Prostate gland (tissue), 2 donors: ENCODE measurements around the gene DDX47. TPM values are rescaled to one million over a fixed set of nuclear protein-coding genes. Genes with fewer than 3 reads are reported as not detected.
"Not testable (repeated sequence)": the region's sequence is repeated elsewhere in the genome, so short reads cannot be mapped to it uniquely, and the experiment has no call there.

ENCODE experiments used
- DNase-seq: peaks from one replicate; pipeline ENCODE4 v3.0.0-alpha.2; 2019; ENCODE audit warnings: low spot score
- H3K27ac ChIP-seq, 2 donors: fragments of 200-600 bp; sonication (generic); 2 replicates each; pipeline ENCODE4 v1.5.1; 2017 to 2019
- H3K27me3 ChIP-seq: fragments of 200-600 bp; sonication (generic); replicated peaks from 2 replicates; pipeline ENCODE4 v1.5.1; 2019; ENCODE audit not compliant: insufficient read depth
- H3K36me3 ChIP-seq, 2 donors: fragments of 200-600 bp; sonication (generic); 1 replicate in 1 of 2; 2 replicates in 1 of 2; pipeline versions ENCODE4 v1.5.1 to v1.8.1; 2017 to 2019
- H3K4me1 ChIP-seq: fragments of 200-600 bp; sonication (generic); replicated peaks from 2 replicates; pipeline ENCODE4 v1.5.1; 2019
- H3K4me3 ChIP-seq, 2 donors: fragments of 200-600 bp; sonication (generic); 2 replicates each; pipeline ENCODE4 v1.5.1; 2017 to 2019
- H3K9me3 ChIP-seq: fragments of 200-600 bp; sonication (generic); 2 replicates; pipeline ENCODE4 v1.5.1; 2017
- CTCF ChIP-seq, 4 experiments: fragments of 200-600 bp in 2 of 4; fragments of 450-650 bp in 2 of 4; sonication (generic) in 2 of 4; IDR thresholded peaks; 1 replicate in 3 of 4; 2 replicates in 1 of 4; pipeline ENCODE4 v1.5.1; 2016 to 2019; ENCODE audit warnings: antibody characterized with exemption in 4 of 4, mild to moderate bottlenecking in 2 of 4, moderate library complexity in 2 of 4
- POLR2A ChIP-seq: fragments of 450-650 bp; IDR thresholded peaks from one replicate; pipeline ENCODE4 v1.6.1; 2016; ENCODE audit warnings: antibody characterized with exemption, mild to moderate bottlenecking
- POLR2AphosphoS5 ChIP-seq: sonication (generic); formaldehyde crosslinking; IDR thresholded peaks from one replicate; pipeline ENCODE4 v1.6.1; 2017; ENCODE audit warnings: antibody characterized with exemption
- WGBS: methylation state at CpG from one replicate; pipeline ENCODE4 v1.1.5; 2018; 5-methylcytosine and 5-hydroxymethylcytosine counted together
- intact Hi-C: fragments of 100-400 bp; cut with DNase I; formaldehyde crosslinking; loops from one replicate; pipeline ENCODE4 v1.14.2; 2022
- total RNA-seq, 2 donors: library from RNA; depleted of rRNA; stranded (reverse); fragments of >200 nt; gene quantifications; one replicate each; pipeline ENCODE4 v1.1.0, GENCODE V29; 2016

The DDX47 gene
- total RNA-seq, 2 donors from 2014 or later: 44.6 to 74.8 TPM

- H3K27me3 ChIP-seq: no peaks in the 10 kb centered on the region
- no peak overlapping the region for H3K4me3 ChIP-seq
- peaks cover 2% of the 10 kb centered on the region for H3K4me1 ChIP-seq
- TF ChIP-seq CTCF (IDR thresholded peaks at IDR 0.05) (no peak), POLR2A (no peak), POLR2AphosphoS5 (peak; percentile 84)
- peak; percentile 63 for DNase-seq
- WGBS: 47% methylated on average over 10 of the region's 10 CpGs
- intact Hi-C loops: no loop called here
- no peaks in the 10 kb centered on the region for H3K9me3 ChIP-seq
- H3K36me3 ChIP-seq: no peaks in the 10 kb centered on the region
- H3K27ac ChIP-seq: peak overlapping the region in 1 of 2 donors; percentile 18
These were observed 59.2 kb downstream of the DDX47 start for GRCh38 chr12:12872139-12872933.

DNA sequence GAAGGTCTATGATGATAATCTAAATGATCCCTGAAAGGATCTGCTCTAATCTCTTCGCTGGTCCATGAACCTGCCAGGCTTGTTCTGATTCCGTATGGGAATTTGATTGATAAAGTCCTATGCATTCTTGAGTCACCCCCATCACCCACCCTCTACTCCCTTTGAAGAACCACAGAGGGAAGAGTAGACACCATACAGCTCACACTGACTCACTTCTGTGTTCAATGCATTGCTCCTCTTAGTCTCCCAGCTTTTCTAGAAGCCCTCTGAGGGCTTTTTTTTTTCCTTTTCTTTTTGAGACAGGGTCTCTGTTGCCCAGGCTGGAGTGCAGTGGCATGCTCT is 59.8 kb downstream of the DDX47 start:
- DNase-seq: no peak
- Histone ChIP-seq H3K4me1 (peaks cover 2% of the 10 kb centered on the region), H3K36me3 (no peaks in the 10 kb centered on the region), H3K9me3 (no peaks in the 10 kb centered on the region), H3K27me3 (no peaks in the 10 kb centered on the region), H3K4me3 (no peak overlapping the region), H3K27ac (no peak overlapping the region)
- intact Hi-C loops: no loop called here
- WGBS: 63% methylated on average over 2 of the region's 2 CpGs
- TF ChIP-seq POLR2AphosphoS5 (no peak), POLR2A (no peak), CTCF (IDR thresholded peaks at IDR 0.05) (no peak)

- Histone ChIP-seq H3K4me3 (no peak overlapping the region), H3K27me3 (no peaks in the 10 kb centered on the region), H3K27ac (no peak overlapping the region), H3K36me3 (no peaks in the 10 kb centered on the region), H3K4me1 (peaks cover 2% of the 10 kb centered on the region), H3K9me3 (no peaks in the 10 kb centered on the region)
- TF ChIP-seq CTCF (IDR thresholded peaks at IDR 0.05): no peak
- no peak for TF ChIP-seq POLR2A
- no peak for TF ChIP-seq POLR2AphosphoS5
- intact Hi-C loops: no loop called here
- DNase-seq: no peak
- WGBS: 91% methylated on average over 1 of the region's 1 CpG
These were observed 60.9 kb downstream of the DDX47 start for GRCh38 chr12:12874029-12874428.

DNA sequence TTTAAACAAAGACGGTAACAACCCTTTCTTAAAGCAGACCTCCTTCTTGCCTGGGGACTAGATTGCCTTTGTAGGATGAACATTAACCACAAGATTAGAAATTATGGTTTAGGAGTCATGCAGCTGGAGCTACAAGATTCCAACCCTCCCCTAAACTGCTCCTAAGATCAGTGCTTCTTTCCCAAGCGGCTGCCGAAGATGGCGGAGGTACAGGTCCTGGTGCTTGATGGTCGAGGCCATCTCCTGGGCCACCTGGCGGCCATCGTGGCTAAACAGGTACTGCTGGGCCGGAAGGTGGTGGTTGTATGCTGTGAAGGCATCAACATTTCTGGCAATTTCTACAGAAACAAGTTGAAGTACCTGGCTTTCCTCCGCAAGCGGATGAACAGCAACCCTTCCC is 62.2 kb downstream of the DDX47 start:
- H3K4me3 ChIP-seq, DNase-seq, H3K27me3 ChIP-seq, H3K36me3 ChIP-seq, H3K9me3 ChIP-seq, intact Hi-C loops, H3K27ac ChIP-seq, H3K4me1 ChIP-seq: not testable (repeated sequence)
- 95% methylated on average over 10 of the region's 10 CpGs for WGBS

DNA sequence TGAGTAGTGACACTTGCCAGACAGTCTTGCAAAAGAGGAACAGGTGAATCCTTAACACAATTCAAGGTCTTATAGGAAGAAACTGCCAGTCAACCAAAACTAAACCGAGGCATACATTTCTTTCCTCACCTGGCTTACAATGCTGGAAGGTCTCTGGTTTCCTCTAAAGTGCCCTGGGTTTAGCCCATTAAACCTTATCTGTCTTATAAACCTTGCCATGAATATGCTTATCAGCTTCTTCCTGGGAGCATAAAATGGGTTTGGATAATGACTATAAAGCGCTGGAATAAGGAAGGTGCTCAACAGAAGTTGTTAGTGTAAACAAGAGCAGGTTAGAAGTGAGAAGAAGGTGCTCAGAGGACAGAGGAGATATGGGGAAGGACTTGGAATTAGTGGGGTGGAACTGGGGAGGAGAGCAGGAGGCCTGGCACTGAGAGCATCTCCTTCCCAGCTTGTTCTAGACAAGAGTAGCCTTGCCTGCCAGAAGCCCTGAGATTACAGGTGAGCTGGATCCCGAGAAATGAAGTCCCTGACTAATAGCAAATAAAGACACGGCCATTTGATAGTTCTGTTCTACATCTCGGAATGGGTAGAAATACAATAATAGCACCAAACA is 64.1 kb downstream of the DDX47 start:
- TF ChIP-seq POLR2AphosphoS5: no peak
- TF ChIP-seq CTCF (IDR thresholded peaks at IDR 0.05): no peak
- no peak for TF ChIP-seq POLR2A
- DNase-seq: no peak
- H3K27me3 ChIP-seq: no peaks in the 10 kb centered on the region
- no peaks in the 10 kb centered on the region for H3K9me3 ChIP-seq
- H3K27ac ChIP-seq: peak overlapping the region in 1 of 2 donors; percentile 30
- intact Hi-C loops: no loop called here
- H3K4me3 ChIP-seq: no peak overlapping the region
- H3K4me1 ChIP-seq: peaks cover 2% of the 10 kb centered on the region
- 29% methylated on average over 5 of the region's 5 CpGs for WGBS
- H3K36me3 ChIP-seq: no peaks in the 10 kb centered on the region
